Colonic mucosa (tissue), 4 donors: ENCODE measurements around the gene NR1H3. TPM values are rescaled to one million over a fixed set of nuclear protein-coding genes. Genes with fewer than 3 reads are reported as not detected.

Source experiments
- DNase-seq: peaks from one replicate; pipeline ENCODE4 v3.0.0-alpha.2; 2020
- H3K27ac ChIP-seq: fragments of 200-600 bp; one replicate; pipeline ENCODE4 v1.8.0; 2021
- H3K27me3 ChIP-seq: fragments of 200-600 bp; one replicate; pipeline ENCODE4 v1.8.0; 2021
- H3K36me3 ChIP-seq: fragments of 200-600 bp; one replicate; pipeline ENCODE4 v1.8.0; 2021
- H3K4me1 ChIP-seq: fragments of 200-600 bp; one replicate; pipeline ENCODE4 v1.8.0; 2021; ENCODE audit warnings: mild to moderate bottlenecking
- H3K4me3 ChIP-seq: fragments of 200-600 bp; one replicate; pipeline ENCODE4 v1.8.0; 2021
- H3K9ac ChIP-seq, 2 donors: one replicate each; pipeline ENCODE4 v1.7.0; 2013; ENCODE audit warnings: control low read depth in 2 of 2, low read depth in 2 of 2, low read length in 2 of 2
- H3K9me3 ChIP-seq: fragments of 200-600 bp; one replicate; pipeline ENCODE4 v1.8.0; 2021
- intact Hi-C: fragments of 100-400 bp; cut with DNase I; formaldehyde crosslinking; loops from one replicate; pipeline ENCODE4 v1.14.1; 2022
- total RNA-seq, 2 donors: library from RNA; stranded (reverse); fragmentation: NEBNext Ultra II Directional in 1 of 2; extraction: Animal tissue kit (Norgen Biotek cat#: 25700) in 1 of 2; gene quantifications; one replicate each; pipeline ENCODE4 v1.2.1, GENCODE V29; 2021
- TF ChIP-seq, protein P1 (sequence below): fragments of 200-600 bp; IDR thresholded peaks from one replicate; pipeline ENCODE4 v1.8.0; 2022; ENCODE audit warnings: antibody characterized with exemption, mild to moderate bottlenecking
- donor health status: healthy.
- donor health status: DM: no; HTN: no; CAD: no.
- donor health status: DM: no; HTN: no; CAD: no.

The NR1H3 gene
- total RNA-seq, 2 donors from 2014 or later, result 28.3 to 43.1 TPM

DNA sequence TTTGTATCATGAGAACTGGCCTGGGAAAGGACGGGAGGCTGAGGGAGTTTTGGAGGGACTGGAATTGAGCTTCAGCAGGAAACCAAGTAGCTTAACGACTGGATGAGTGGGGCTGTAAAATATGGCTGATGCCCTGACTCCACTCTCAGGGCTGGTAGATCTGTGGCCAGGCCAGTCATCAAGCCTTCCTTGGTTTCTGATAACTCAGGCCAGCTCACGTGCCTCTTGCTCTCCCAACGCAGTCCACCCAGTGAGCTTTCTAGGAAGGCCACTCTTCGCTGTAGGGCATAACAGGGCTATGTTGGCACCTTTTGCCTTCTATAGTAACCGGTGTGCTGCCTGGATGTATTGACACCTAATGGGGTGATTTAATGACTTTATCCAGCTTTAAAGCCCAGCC is 6.3 kb downstream of the NR1H3 start:
- H3K36me3 ChIP-seq, result no peaks in the 10 kb centered on the region
- intact Hi-C loops, result no loop called here

DNA sequence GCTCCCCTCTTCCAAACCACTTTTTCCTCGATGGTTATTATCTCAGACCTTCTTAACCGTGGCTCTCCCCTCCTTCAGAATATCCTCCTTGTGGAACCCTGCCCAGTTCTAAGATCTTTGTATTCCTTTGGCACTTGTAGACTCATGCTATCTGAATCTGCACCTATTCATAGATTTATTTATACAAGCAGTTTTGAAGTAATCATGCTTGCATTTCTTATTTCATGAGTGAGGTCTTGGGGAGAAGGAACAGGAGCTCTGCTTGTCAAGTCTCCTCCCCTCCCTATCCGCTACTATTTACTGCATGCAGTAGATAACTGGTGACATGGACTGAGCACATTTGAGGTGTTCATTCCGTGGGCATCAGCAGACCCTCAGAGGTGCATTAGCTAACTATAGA is 6.7 kb downstream of the NR1H3 start:
- H3K27ac ChIP-seq, result no peak overlapping the region
- no peak overlapping the region for H3K9ac ChIP-seq
- H3K9me3 ChIP-seq, result no peaks in the 10 kb centered on the region
- no peaks in the 10 kb centered on the region for H3K27me3 ChIP-seq
- H3K36me3 ChIP-seq, result no peaks in the 10 kb centered on the region
- no peak for DNase-seq
- H3K4me1 ChIP-seq, result peaks cover 15% of the 10 kb centered on the region
- TF ChIP-seq, protein P1, sequence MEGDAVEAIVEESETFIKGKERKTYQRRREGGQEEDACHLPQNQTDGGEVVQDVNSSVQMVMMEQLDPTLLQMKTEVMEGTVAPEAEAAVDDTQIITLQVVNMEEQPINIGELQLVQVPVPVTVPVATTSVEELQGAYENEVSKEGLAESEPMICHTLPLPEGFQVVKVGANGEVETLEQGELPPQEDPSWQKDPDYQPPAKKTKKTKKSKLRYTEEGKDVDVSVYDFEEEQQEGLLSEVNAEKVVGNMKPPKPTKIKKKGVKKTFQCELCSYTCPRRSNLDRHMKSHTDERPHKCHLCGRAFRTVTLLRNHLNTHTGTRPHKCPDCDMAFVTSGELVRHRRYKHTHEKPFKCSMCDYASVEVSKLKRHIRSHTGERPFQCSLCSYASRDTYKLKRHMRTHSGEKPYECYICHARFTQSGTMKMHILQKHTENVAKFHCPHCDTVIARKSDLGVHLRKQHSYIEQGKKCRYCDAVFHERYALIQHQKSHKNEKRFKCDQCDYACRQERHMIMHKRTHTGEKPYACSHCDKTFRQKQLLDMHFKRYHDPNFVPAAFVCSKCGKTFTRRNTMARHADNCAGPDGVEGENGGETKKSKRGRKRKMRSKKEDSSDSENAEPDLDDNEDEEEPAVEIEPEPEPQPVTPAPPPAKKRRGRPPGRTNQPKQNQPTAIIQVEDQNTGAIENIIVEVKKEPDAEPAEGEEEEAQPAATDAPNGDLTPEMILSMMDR, result no peak
- H3K4me3 ChIP-seq, result no peak overlapping the region
- intact Hi-C loops, result no loop called here

More for the DNA sequence above, 6.3 kb downstream of the NR1H3 start:
- Histone ChIP-seq H3K4me3 (no peak overlapping the region), H3K27me3 (no peaks in the 10 kb centered on the region), H3K9ac (no peak overlapping the region), H3K27ac (no peak overlapping the region), H3K9me3 (no peaks in the 10 kb centered on the region), H3K4me1 (peaks cover 15% of the 10 kb centered on the region)
- TF ChIP-seq, protein P1, result no peak
- DNase-seq, result no peak

DNA sequence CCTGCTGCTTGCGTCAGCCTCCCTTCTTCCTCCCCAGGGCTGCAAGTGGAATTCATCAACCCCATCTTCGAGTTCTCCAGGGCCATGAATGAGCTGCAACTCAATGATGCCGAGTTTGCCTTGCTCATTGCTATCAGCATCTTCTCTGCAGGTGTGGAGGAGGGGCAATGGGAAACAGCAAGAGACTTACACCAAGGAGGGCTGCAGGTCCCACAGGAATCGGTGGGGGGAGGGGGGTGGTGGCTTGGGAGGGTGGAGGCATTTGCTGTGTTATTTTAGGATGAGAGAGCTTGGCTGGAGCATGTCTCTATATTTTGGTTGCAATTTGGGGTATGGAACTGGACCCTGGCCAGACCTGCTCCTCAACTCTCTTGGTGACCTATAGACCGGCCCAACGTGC is 10.1 kb downstream of the NR1H3 start:
- H3K4me1 ChIP-seq, result peaks cover 24% of the 10 kb centered on the region
- H3K4me3 ChIP-seq, result no peak overlapping the region
- DNase-seq, result no peak
- TF ChIP-seq, protein P1, result no peak
- H3K9me3 ChIP-seq, result no peaks in the 10 kb centered on the region
- no peaks in the 10 kb centered on the region for H3K36me3 ChIP-seq
- no peaks in the 10 kb centered on the region for H3K27me3 ChIP-seq
- intact Hi-C loops, result no loop called here
- H3K9ac ChIP-seq, result peak overlapping the region in 1 of 2 donors; percentile 14
- H3K27ac ChIP-seq, result peak overlapping the region; percentile 95

- H3K4me1 ChIP-seq, result peaks cover 24% of the 10 kb centered on the region
- H3K4me3 ChIP-seq, result no peak overlapping the region
- H3K27ac ChIP-seq, result peak overlapping the region; percentile 95
- no peaks in the 10 kb centered on the region for H3K9me3 ChIP-seq
- no peak for DNase-seq
- no peaks in the 10 kb centered on the region for H3K27me3 ChIP-seq
- intact Hi-C loops, result no loop called here
- H3K36me3 ChIP-seq, result no peaks in the 10 kb centered on the region
- peak overlapping the region; percentile 14 to 87 for H3K9ac ChIP-seq
- TF ChIP-seq, protein P1, result no peak
These were observed 10.7 kb downstream of the NR1H3 start for GRCh38 chr11:47268448-47269001.

DNA sequence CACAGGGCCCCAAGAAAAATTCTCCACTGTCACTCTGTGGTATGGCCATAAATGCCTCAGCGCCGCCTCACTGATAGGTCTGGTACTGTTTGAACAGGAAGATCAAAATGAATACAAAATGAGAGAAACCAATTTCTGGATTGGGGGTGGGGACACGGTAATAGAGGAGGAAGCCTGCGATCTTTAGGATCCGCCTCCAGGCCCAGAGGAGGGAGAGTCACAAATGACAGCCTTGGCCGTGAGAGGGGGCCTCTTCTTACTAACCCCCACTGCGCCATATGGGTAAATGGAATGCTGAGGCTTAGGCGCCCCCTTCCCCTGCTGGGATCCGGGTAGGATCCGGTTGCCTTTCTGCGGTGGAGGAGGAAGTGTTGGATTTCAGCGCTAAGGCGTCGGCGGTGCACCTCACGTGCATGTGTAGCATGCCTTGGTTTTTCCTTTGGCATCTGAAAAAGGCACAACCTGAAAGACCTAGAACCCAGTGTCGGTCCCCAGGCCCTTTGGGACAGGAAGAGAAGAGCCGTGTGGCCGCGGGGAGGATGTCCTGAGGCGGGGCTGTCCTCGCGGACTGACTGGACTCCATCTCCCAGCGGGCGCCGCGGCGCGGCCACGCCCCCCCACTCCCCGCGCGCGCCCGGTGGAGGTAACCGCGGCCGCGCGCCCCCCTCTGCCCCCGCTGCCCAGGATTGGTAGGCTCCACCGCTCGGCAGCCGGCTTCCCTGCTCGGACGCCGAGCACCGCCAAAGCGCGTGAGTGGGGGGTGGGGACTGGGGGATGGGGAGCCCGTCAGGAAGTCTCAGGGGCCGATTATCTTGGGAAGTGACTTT is 11.4 kb downstream of the NR1H3 start:
- no peaks in the 10 kb centered on the region for H3K9me3 ChIP-seq
- no peaks in the 10 kb centered on the region for H3K27me3 ChIP-seq
- intact Hi-C loops, result no loop called here
- TF ChIP-seq, protein P1, result peak; percentile 23
- peak overlapping the region; percentile 81 to 87 for H3K9ac ChIP-seq
- H3K36me3 ChIP-seq, result no peaks in the 10 kb centered on the region
- peaks cover 24% of the 10 kb centered on the region for H3K4me1 ChIP-seq
- DNase-seq, result peak; percentile 91
- peak overlapping the region; percentile 95 for H3K27ac ChIP-seq
- H3K4me3 ChIP-seq, result peak overlapping the region; percentile 72
